Heart left ventricle (tissue), 16 donors: ENCODE measurements around the gene AK1. TPM values are rescaled to one million over a fixed set of nuclear protein-coding genes. Genes with fewer than 3 reads are reported as not detected.

ENCODE experiments used
- ATAC-seq, 4 donors: fragments of 200-7000 bp; cut with Tn5 transposase; one replicate each; pipeline ENCODE4 v1.9.1; 2020 to 2022; ENCODE audit warnings: moderate library complexity in 4 of 4, mild to moderate bottlenecking in 3 of 4, moderate number of reproducible peaks in 1 of 4
- DNase-seq, 5 donors: peaks; one replicate each; pipeline ENCODE4 v3.0.0-alpha.2; 2020
- H3K27ac ChIP-seq, 12 donors: fragments of 200-600 bp; sonication (generic) in 4 of 12; one replicate each; pipeline versions ENCODE4 v1.5.0 to v1.8.0; 2016 to 2022; ENCODE audit warnings: mild to moderate bottlenecking in 2 of 12
- H3K27me3 ChIP-seq, 9 donors: fragments of 200-600 bp; sonication (generic) in 2 of 9; one replicate each; pipeline versions ENCODE4 v1.5.1 to v1.8.0; 2016 to 2022; ENCODE audit warnings: mild to moderate bottlenecking in 3 of 9
- H3K36me3 ChIP-seq, 9 donors: fragments of 200-600 bp; sonication (generic) in 2 of 9; one replicate each; pipeline versions ENCODE4 v1.5.0 to v1.8.0; 2018 to 2022; ENCODE audit warnings: mild to moderate bottlenecking in 2 of 9
- H3K4me1 ChIP-seq, 12 donors: fragments of 200-600 bp; sonication (generic) in 4 of 12; one replicate each; pipeline versions ENCODE4 v1.5.0 to v1.8.0; 2016 to 2022; ENCODE audit warnings: mild to moderate bottlenecking in 3 of 12
- H3K4me3 ChIP-seq, 12 donors: fragments of 200-600 bp; sonication (generic) in 4 of 12; one replicate each; pipeline versions ENCODE4 v1.5.0 to v1.8.0; 2017 to 2022; ENCODE audit warnings: mild to moderate bottlenecking in 9 of 12, moderate library complexity in 4 of 12
- H3K9me3 ChIP-seq, 12 donors: fragments of 200-600 bp; sonication (generic) in 4 of 12; one replicate each; pipeline versions ENCODE4 v1.5.0 to v1.8.0; 2016 to 2022; ENCODE audit warnings: mild to moderate bottlenecking in 1 of 12
- POLR2A ChIP-seq, 2 donors: fragments of 450-650 bp; IDR thresholded peaks; one replicate each; pipeline ENCODE4 v1.6.1; 2017; ENCODE audit warnings: antibody characterized with exemption in 2 of 2, mild to moderate bottlenecking in 2 of 2, moderate library complexity in 2 of 2
- WGBS, 4 donors: extraction: QIAGEN DNeasy Blood & Tissue Kit in 2 of 4; methylation state at CpG; one replicate each; pipeline versions ENCODE4 v1.1.5 to v1.1.7; 2013 to 2018; 5-methylcytosine and 5-hydroxymethylcytosine counted together
- intact Hi-C, 10 donors: fragments of 100-400 bp; cut with DNase I; formaldehyde crosslinking; loops; one replicate each; pipeline versions ENCODE4 v1.11.1 to v1.14.2; 2022
- polyA plus RNA-seq, 2 donors: library from polyadenylated mRNA; stranded (reverse); fragments of 200-250 nt; gene quantifications; one replicate each; pipeline ENCODE4 v1.2.3, GENCODE V29; 2013
- total RNA-seq, 9 donors: library from RNA; depleted of rRNA in 2 of 9; stranded (reverse); fragments of >200 nt in 2 of 9; fragmentation: NEBNext Ultra II Directional in 3 of 9; extraction: Animal tissue kit (Norgen Biotek cat#: 25700) in 3 of 9; gene quantifications; one replicate each; pipeline versions ENCODE4 v1.1.0 to v1.2.4, GENCODE V29; 2016 to 2023
- TF ChIP-seq, protein P1 (sequence below), 12 donors: fragments of 200-600 bp; sonication (generic) in 4 of 12; IDR thresholded peaks; one replicate each; pipeline versions ENCODE4 v1.5.0 to v1.8.0; 2018 to 2022; ENCODE audit warnings: antibody characterized with exemption in 12 of 12, mild to moderate bottlenecking in 5 of 12
- donor health status: ischemic (EF 13 %, LVEDD 7.1; RV severe dilation, severe dysfunction).
- donor health status: healthy with polysubstance abuse.
- donor health status: DM: no; HTN: yes; CAD: no.
- donor health status: DM: no; HTN: no; CAD: no.
- donor health status: ischemic (EF 25% LVEDD 6.9; RV normal size, moderate dysfunction).
- donor health status: ischemic (EF 25% LVEDD 5.7; RV mildly dilated, moderate dysfunction).
- donor health status: healthy.
- donor health status: DM: yes; HTN: yes; CAD: no.
- donor health status: ischemic (EF 35%, LVEDD 5.7; RV mildly dilated, moderate dysfunction).
- donor health status: nonischemic (EF 11% LVEDD 7.7; RV severe dilation, severe dysfunction).
- donor health status: DM: yes; HTN: yes; CAD: no.
- donor health status: PGD.
- donor health status: ischemic (EF 29% LVEDD 5.4; RV normal size, mild dysfunction).
- donor health status: nonischemic (EF 23%, LVEDD 6.1; RV moderate dilation, normal function).

Gene AK1
- total and polyA plus RNA-seq, 11 donors, result 312 to 1,060 (median 586) TPM

GRCh38 chr9:127915325-127915752 lies 37.9 kb upstream of the AK1 start:
- TF ChIP-seq, protein P1, sequence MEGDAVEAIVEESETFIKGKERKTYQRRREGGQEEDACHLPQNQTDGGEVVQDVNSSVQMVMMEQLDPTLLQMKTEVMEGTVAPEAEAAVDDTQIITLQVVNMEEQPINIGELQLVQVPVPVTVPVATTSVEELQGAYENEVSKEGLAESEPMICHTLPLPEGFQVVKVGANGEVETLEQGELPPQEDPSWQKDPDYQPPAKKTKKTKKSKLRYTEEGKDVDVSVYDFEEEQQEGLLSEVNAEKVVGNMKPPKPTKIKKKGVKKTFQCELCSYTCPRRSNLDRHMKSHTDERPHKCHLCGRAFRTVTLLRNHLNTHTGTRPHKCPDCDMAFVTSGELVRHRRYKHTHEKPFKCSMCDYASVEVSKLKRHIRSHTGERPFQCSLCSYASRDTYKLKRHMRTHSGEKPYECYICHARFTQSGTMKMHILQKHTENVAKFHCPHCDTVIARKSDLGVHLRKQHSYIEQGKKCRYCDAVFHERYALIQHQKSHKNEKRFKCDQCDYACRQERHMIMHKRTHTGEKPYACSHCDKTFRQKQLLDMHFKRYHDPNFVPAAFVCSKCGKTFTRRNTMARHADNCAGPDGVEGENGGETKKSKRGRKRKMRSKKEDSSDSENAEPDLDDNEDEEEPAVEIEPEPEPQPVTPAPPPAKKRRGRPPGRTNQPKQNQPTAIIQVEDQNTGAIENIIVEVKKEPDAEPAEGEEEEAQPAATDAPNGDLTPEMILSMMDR (IDR thresholded peaks at IDR 0.05), result no peak
- peak overlapping the region in 3 of 12 donors; percentile 42 to 78 (median 56) for H3K27ac ChIP-seq

GRCh38 chr9:127913682-127914081 lies 36.2 kb upstream of the AK1 start:
- TF ChIP-seq, protein P1 (IDR thresholded peaks at IDR 0.05), result no peak
- no peak for TF ChIP-seq POLR2A (IDR thresholded peaks at IDR 0.05)
- 93 to 97% (median 97%) methylated on average over 11 of the region's 11 CpGs for WGBS, 4 donors
- Histone ChIP-seq H3K27me3 (no peaks in the 10 kb centered on the region), H3K27ac (no peak overlapping the region), H3K4me1 (peaks cover 3 to 36% (median 30%) of the 10 kb centered on the region in 12 donors), H3K9me3 (no peaks in the 10 kb centered on the region), H3K36me3 (peaks cover 0 to 58% (median 45%) of the 10 kb centered on the region in 9 donors), H3K4me3 (no peak overlapping the region)
- ATAC-seq (no peak), DNase-seq (peak in 1 of 5 donors; percentile 34)
- intact Hi-C loops, result loop anchor here in 1 of 10 donors (5.0 kb wide), 1 partner anchor 41 kb away; no protein-coding TSS in a partner anchor

More at GRCh38 chr9:127915325-127915752, 37.9 kb upstream of the AK1 start:
- Histone ChIP-seq H3K4me1 (peaks cover 7 to 50% (median 38%) of the 10 kb centered on the region in 12 donors), H3K27me3 (no peaks in the 10 kb centered on the region), H3K36me3 (peaks cover 0 to 46% (median 32%) of the 10 kb centered on the region in 9 donors), H3K4me3 (peak overlapping the region in 6 of 12 donors; percentile 67 to 88 (median 79)), H3K9me3 (no peaks in the 10 kb centered on the region)
- intact Hi-C loops, result loop anchor here in 7 of 10 donors (5.0 kb wide), 4 partner anchors 43 to 178 kb away; partner anchors contain the start of genes CDK9 (in 4 of the 7), FPGS (in 1 of the 7) and TOR2A (in 1 of the 7)
- 67 to 86% (median 81%) methylated on average over 4 to 5 of the region's 5 CpGs for WGBS, 4 donors
- DNase-seq (no peak), ATAC-seq (no peak)

- Histone ChIP-seq H3K4me3 (no peak overlapping the region), H3K36me3 (peaks cover 0 to 66% (median 53%) of the 10 kb centered on the region in 9 donors), H3K27ac (no peak overlapping the region), H3K9me3 (no peaks in the 10 kb centered on the region), H3K27me3 (no peaks in the 10 kb centered on the region), H3K4me1 (peaks cover 3 to 28% (median 24%) of the 10 kb centered on the region in 12 donors)
- ATAC-seq, result no peak
- TF ChIP-seq, protein P1 (IDR thresholded peaks at IDR 0.05), result no peak
- no peak for TF ChIP-seq POLR2A (IDR thresholded peaks at IDR 0.05)
- intact Hi-C loops, result loop anchor here in 1 of 10 donors (5.0 kb wide), 1 partner anchor 41 kb away; no protein-coding TSS in a partner anchor
- no peak for DNase-seq
- WGBS, 4 donors, result 92 to 97% (median 93%) methylated on average over 5 of the region's 5 CpGs
These were observed 35.4 kb upstream of the AK1 start for GRCh38 chr9:127912882-127913281.

DNA sequence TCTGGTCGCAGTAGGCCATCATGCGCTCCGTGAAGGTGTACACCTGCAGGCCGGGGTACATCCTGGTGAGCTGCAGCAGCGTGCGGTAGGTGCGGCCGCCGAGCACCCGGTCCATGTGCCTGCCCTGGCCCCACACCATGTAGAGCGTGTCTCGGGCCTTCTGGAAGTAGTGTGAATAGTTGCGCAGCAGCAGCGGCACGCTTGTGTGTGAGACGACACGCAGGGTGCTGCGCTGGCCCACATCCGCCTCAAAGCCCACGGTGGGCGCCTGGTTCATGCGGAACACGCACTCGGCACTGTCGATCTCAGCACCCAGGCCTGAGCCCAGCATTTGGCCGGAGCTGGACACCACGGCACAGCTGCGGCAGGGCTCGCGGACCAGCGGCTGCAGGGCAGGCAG lies 34.8 kb upstream of the AK1 start:
- H3K4me1 ChIP-seq, result peaks cover 3 to 25% (median 20%) of the 10 kb centered on the region in 12 donors
- no peaks in the 10 kb centered on the region for H3K27me3 ChIP-seq
- intact Hi-C loops, result loop anchor here in 1 of 10 donors (5.0 kb wide), 1 partner anchor 40 kb away; no protein-coding TSS in a partner anchor
- H3K9me3 ChIP-seq, result no peaks in the 10 kb centered on the region
- ATAC-seq, result no peak
- no peak for TF ChIP-seq POLR2A (IDR thresholded peaks at IDR 0.05)
- TF ChIP-seq, protein P1 (IDR thresholded peaks at IDR 0.05), result no peak
- H3K27ac ChIP-seq, result no peak overlapping the region
- peaks cover 0 to 68% (median 54%) of the 10 kb centered on the region in 9 donors for H3K36me3 ChIP-seq
- DNase-seq, result no peak
- WGBS, 4 donors, result 97 to 98% (median 97%) methylated on average over 17 to 31 of the region's 31 CpGs
- no peak overlapping the region for H3K4me3 ChIP-seq
